Renal cortex interstitium (tissue), 11 donors: ENCODE measurements around the gene LUZP1. TPM values are rescaled to one million over a fixed set of nuclear protein-coding genes. Genes with fewer than 3 reads are reported as not detected.
A peak's percentile ranks its signal among the peaks of the same experiment; 100 is the strongest.
"Not testable (repeated sequence)": the region's sequence is repeated elsewhere in the genome, so short reads cannot be mapped to it uniquely, and the experiment has no call there.

Source experiments
- DNase-seq, 11 donors: peaks; one replicate each; pipeline ENCODE4 v3.0.0-alpha.2; 2013; ENCODE audit warnings: low read depth in 9 of 11, low spot score in 4 of 11; ENCODE audit errors: extremely low read depth in 1 of 11
- polyA plus RNA-seq, 3 donors: library from polyadenylated mRNA; unstranded; fragments of 120-200 nt; gene quantifications; one replicate each; pipeline ENCODE4 v1.2.1, GENCODE V29; 2013; ENCODE audit not compliant: insufficient read length in 3 of 3

Gene LUZP1
- polyA plus RNA-seq, 3 donors: 30.7 to 34.8 (median 33.5) TPM

- DNase-seq: no peak
These were observed 28.1 kb upstream of the LUZP1 start for GRCh38 chr1:23196627-23197328.

DNA sequence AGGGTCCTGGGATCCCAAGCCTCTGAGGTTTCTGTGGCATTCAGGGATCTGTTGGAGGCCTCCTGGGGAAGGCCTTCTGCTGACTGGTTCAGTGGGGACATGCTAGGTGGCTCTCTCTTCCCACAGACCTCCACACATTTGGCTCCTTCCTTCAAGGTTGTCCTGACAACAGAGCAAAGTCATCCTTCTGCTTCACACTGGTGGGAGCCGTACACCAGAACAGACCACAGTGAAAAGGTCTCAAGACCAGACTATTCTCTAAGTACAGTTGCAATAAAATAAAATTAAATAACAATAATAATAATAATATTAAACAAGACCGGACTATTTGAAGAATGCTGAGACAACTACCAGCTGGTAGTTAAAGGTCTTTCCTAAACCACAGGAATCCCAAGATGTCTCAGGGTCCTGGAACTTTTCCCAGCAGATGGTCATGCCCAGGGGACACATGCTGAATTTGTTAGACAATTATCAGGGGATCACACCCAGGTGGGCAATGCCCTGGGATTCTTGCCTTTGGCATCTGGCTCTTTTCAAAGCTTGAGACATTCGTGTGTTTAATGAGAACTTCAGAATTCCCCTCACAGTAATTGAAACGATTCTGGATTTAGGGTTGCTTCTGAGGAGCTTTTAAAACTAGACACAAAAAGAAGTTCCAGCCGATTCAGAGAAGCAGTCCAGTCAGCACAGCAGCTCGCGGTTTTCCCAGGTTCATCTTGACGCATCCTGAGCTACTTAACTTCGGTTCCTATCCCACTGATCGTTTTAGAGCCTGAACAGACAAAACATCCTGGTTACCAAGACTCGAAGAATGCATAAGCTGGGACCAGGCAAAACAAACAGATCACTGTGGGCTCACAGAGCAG is 25.7 kb upstream of the LUZP1 start:
- DNase-seq: no peak

DNA sequence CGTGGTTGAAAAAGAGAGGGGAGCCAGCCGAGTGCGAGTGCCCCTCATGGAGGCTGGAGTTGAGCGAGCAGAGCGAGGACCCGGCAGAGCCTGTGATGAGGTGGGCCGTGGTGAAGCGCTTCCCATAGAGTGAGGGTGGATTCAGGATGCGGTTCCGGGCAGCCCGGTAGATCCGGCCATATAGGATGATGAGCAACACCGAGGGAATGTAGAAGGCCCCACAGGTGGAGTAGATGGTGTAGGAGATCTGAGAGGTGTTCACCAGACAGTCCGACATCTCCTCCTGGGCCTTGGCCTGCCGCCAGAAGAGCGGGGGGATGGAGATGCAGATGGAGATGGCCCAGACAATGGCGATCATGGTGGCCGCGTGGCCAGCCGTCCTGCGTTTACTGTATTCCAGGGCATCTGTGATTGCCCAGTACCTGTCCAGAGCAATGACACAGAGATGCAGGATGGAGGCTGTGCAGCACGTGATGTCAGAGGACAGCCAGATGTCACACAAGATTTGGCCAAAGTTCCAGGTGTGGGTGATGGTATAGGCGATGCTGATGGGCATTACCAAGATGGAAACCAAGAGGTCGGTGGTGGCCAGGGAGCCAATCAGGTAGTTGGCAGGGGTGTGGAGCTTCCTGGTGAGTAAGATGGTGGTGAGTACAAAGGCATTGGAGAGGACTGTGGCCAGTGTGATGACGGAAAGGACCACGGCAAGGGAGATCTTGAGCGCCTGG is 24.9 kb upstream of the LUZP1 start:
- DNase-seq: no peak

GRCh38 chr1:23191199-23191598 is 22.5 kb upstream of the LUZP1 start:
- no peak for DNase-seq

DNA sequence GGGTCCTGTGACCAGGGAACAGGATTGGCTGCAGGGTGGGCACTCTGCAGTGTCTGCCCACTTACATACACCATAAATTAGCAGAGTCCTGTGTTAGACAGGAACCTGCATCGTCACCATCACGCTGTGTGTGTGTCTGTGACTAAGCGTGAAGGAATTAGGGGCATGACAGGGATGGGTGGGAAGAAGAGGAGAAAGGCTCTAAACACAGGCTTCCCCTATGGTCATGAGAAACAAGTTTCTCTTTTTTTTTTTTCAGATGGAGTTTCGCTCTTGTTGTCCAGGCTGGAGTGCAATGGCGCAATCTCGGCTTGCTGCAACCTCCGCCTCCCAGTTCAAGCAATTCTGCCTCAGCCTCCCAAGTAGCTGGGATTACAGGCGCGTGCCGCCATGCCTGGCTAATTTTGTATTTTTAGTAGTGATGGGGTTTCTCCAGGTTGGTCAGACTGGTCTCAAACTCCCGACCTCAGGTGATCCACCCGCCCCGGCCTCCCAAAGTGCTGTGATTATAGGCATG is 20.3 kb upstream of the LUZP1 start:
- not testable (repeated sequence) for DNase-seq

- DNase-seq: no peak
These were observed 19.8 kb upstream of the LUZP1 start for GRCh38 chr1:23188434-23188884.

DNA sequence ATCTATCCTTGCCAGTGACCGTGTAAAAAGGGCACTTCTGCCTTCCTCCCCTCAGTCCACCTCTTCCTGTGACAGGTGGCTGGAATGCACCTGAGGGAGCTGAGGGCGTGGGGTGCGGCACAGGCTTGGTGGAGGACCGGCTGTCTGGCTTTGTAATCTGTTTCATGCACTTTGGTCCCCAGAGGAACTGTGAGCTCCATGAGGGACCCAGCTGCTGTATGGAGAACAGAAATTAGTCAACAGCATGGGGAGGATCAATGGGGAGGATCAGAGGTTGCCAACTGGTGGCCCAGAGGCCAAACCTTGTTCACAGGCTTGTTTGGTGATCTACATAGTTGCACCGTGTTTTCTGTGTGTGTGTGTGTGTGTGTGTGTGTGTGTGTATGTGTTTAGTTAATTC is 19.0 kb upstream of the LUZP1 start:
- no peak for DNase-seq

- no peak for DNase-seq
These were observed 16.7 kb upstream of the LUZP1 start for GRCh38 chr1:23185381-23185780.

DNA sequence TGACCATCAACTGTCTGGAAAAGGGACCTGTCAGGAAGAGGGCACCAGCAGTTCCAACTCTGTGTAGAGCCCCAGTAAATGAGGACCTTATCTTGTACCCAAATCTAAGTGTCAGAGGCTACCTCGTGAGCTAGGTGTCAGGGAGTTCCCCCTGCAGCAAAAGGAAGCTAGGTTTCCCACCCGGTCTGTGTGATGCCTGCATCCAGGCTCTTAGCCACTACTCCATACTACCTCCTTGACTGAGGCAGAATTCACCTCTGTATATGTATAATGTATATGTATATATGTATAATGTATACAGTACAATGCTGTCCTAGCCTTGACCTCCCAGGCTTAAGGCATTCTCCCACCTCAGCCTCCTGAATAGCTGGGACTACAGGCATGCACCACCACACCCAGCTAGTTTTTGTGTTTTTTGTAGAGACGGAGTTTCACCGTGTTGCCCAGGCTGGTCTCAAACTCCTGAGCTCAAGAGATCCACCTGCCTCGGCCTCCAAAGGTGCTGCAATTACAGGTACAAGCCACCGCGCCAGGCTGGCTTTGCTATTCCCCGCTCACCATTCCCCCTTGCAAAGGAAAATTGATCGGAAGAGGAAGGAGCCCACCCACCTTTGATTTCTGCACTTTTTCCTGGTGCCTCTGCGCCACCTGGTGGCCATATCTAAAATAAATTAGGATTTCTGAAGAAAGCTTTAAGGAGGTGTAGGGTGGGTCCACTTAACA is 15.7 kb upstream of the LUZP1 start:
- peak in 1 of 11 donors; percentile 36 for DNase-seq

DNA sequence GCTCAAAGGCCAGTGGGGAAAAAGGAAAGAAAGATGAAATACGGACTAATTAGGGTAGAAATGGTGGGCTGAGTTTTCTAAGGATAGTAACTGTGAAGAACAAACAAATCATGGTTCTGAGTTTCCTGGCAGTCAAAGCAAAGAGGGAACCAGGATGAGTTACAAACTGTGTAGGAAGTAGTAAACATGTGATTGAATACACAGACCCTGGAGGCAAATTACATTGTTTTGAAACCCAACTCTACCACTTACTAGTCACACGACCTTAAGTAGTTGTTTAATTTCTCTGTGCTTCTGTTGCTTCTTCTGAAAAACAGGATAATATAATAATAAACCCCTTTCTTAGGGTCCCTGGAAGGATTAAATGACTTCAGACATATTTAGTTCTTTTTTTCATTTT is 11.2 kb upstream of the LUZP1 start:
- DNase-seq: no peak

- DNase-seq: peak in 1 of 11 donors; percentile 29
These were observed 10.3 kb upstream of the LUZP1 start for GRCh38 chr1:23178950-23179349.

GRCh38 chr1:23178414-23178813 is 9.8 kb upstream of the LUZP1 start:
- no peak for DNase-seq

GRCh38 chr1:23177438-23178380 is 9.1 kb upstream of the LUZP1 start:
- DNase-seq: peak in 10 of 11 donors; percentile 50 to 73 (median 64)

- DNase-seq: no peak
These were observed 8.4 kb upstream of the LUZP1 start for GRCh38 chr1:23177031-23177430.

DNA sequence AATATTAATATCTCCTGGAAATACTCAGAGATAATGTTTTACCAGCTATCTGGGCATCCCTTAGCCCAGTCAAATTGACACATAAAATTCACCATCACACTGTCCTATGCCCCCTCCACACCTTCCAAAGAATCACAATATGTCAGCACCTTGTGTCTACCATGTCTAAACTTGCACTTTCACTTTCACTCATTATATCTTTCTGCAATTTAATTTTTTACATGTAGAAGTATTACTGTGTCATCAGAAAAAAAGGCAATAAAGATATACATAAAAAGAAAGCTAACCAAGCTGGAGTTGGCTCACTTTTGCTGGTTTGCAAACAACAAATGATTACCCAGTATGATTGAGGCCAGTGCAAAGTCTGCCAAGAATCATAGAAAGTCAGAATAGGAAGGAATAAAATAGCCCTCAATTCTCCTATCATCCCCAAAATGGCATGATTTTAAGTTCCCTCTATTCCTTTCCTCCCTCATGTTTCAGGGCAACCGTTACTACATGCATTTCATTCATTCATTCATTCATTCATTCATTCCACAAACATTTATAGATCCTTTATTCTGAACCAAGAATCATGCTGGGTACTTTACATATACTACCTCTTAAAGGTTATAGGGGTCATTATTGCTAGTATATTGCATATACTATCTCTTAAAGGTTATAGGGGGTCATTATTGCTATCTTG is 5.9 kb upstream of the LUZP1 start:
- DNase-seq: no peak

DNA sequence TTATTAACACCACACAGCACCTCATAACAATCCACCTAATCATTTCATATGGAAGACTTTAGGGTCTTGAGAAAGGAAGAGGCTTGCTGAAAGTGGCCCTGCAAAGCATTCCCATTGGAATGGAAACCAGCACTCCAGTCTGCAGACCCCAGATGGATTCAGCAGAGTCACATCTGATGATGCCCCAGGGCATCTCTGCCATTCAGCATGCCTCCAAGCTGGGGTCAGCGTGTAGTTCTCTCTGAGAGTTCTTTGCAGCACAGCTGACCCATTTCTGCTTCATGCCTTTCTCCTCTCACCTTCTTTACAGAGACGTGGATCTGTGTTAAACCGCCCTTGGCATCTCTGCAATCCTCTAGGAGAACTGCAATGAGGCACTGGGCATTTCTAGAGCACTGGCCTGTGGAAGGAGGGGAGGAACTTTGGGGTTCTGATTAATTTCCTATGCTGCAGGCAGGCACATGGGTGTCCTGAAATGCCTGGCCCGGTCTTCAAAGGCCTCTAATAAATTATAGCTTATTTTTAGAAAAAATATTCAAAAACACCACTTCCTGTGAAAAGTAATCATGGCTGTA is 2.6 kb upstream of the LUZP1 start:
- DNase-seq: no peak
